Upper lobe of left lung (tissue), 4 donors: ENCODE data around the gene GTPBP3.

ENCODE experiments used
- CTCF ChIP-seq, 6 experiments: fragments of 450-650 bp in 4 of 6; fragments of 200-600 bp in 2 of 6; sonication (generic) in 2 of 6; IDR thresholded peaks; one replicate each; pipeline ENCODE4 v1.5.1; 2016 to 2019; ENCODE audit warnings: antibody characterized with exemption in 6 of 6
- EP300 ChIP-seq, 4 donors: sonication (generic); formaldehyde crosslinking; IDR thresholded peaks; one replicate each; pipeline ENCODE4 v1.5.1; 2017; ENCODE audit warnings: antibody characterized with exemption in 4 of 4, control low read depth in 2 of 4
- POLR2AphosphoS5 ChIP-seq, 2 donors: sonication (generic); formaldehyde crosslinking; IDR thresholded peaks; one replicate each; pipeline ENCODE4 v1.5.1; 2017; ENCODE audit warnings: antibody characterized with exemption in 2 of 2

GRCh38 chr19:17326595-17326966, 10.8 kb upstream of the GTPBP3 start:
- no peak for TF ChIP-seq CTCF (IDR thresholded peaks at IDR 0.05)
- no peak for TF ChIP-seq POLR2AphosphoS5 (IDR thresholded peaks at IDR 0.05)
- no peak for TF ChIP-seq EP300 (IDR thresholded peaks at IDR 0.05)
